GM15510 (cell line): ENCODE measurements around the gene CXCR5.

Experiments
- POLR2A ChIP-seq: IDR thresholded peaks from 3 replicates; pipeline ENCODE4 v1.6.1; 2011; ENCODE audit warnings: borderline replicate concordance; ENCODE audit not compliant: insufficient read length; ENCODE audit errors: extremely low read depth

Gene CXCR5

DNA sequence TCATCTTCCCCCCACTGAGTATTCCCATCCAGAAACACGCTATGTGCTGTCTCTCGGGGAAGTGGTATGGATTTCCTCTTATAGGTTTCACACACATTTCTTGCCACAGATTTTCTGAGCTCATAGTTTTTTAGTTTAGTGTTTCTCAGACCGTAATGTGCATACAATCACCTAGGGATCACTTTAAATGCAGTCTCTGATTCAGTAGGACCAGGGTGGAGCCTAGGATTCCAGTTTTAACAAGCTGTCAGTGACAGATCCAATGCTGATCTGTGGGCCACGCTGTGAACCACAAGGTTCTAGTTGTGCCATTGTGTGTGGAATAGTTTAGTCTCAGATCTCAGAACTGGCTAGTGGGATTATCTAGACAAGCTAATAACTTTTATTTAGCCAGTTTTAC is 23.7 kb upstream of the CXCR5 start:
- TF ChIP-seq POLR2A: no peak

DNA sequence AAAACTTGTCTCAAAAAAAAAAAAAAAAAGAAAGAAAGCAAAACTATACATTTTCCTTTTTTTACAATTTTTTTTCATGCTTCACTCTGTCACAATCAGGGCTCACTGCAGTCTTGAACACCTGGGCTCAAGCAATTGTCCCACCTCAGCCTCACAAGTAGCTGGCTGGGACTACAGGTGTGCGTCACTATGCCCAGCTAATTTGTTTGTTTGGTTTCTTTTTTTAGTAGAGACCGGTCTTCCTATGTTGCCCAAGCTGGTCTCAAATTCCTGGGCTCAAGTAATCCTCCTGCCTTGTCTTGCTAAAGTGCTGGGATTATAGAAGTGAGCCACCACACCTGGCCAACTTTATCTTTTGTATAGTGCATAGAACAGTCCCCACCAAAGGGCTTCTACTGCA is 15.0 kb upstream of the CXCR5 start:
- TF ChIP-seq POLR2A: no peak

DNA sequence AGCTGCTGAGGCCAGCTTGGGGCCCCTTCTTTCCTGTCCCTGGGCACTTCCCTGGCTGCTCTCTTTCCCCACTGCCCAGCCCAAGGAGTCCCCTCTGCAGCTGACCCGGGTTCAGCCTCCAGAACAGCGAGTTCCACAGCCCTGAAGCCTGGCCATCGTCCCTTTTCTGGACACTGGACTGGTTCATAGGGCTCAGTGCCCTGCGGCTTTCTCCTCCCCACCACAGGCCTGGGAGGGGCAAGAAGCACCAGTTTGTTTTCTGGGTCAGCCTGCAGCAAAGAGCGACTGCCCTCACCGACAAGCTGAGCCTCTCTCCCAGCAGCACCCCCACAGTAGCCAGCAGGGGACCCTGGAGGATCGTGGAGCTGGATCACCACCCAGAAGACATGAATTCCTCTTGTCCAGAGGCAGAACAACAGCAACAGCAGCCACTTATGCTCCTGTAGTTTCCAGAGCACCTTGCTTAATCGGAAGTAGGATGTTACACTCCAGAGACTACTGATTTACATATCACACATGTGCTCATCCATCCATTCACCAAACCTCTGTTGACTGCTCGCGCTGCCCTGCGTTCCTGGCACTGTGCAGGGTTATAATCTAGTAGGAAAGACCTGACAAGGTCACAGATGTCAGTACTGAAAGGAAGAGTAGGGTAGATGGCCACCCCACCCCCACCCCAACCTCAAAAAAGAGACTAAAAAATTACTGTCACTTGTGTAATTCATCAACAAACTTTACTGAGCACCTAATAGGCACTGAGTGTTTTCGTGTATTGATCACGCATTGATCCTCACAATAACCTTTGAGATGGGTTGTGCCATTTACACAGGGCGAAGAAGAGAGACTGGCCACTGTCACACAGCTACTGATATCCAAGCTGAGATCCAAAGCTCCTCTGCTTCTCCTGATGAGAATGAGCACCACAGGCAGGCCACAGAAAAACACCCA is 13.0 kb upstream of the CXCR5 start:
- no peak for TF ChIP-seq POLR2A

DNA sequence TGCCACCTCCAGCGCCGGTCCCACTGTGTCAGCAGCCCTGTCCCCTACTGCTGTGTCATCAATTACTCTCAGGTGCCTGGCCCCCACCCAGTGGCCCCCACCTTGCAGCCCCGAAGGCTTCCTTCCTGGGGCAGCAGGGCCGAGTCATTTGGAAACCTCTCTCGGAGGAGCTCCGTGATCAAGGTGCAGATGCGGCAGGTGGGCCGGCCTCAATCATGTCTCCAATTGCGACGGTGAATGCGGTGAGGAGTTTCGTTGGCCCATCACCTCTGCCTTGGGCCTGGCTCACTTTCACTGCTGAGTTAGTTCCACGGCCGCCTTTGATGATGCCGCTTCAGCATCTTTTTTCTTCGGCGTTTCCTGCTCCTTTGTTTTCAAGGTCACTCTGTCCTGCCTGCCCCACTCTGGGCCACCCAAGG is 11.3 kb upstream of the CXCR5 start:
- no peak for TF ChIP-seq POLR2A

DNA sequence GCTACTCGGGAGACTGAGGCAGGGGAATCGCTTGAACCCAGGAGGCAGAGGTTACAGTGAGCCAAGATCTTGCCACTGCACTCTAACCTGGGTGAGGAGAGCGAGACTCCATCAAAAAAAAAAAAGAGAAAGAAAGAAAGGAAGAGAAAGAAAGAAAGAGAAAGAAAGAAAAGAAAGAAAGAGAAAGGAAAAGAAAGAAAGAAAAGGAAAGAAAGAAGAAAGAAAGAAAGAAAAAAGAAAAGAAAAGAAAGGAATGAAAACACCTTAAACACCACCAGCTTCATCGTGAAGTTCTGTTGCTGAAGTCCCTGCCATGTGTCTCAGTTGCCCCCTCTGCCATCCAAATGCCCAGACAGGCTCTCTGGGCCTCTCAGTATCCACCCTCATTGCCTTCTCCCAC is 9.9 kb upstream of the CXCR5 start:
- TF ChIP-seq POLR2A: no peak

DNA sequence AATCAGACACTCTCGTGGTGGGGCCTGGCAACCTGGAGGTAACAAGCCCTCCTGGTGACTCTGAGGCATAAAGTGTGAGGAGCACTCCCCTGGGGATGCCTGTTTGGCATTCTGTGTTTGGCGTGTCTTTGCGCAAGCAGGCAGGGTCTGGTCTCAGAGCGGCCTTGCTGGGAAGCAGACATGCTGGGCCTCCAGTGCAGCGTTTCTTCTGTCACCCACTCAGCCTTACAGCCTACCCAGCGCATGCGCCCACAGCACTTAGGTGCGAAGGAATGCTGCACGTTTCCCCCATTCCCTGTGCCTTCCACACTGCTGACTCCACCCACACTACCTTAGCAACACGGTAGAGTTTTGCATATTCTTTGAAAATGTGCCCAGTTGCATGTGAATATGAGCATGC is 7.4 kb upstream of the CXCR5 start:
- TF ChIP-seq POLR2A: no peak

DNA sequence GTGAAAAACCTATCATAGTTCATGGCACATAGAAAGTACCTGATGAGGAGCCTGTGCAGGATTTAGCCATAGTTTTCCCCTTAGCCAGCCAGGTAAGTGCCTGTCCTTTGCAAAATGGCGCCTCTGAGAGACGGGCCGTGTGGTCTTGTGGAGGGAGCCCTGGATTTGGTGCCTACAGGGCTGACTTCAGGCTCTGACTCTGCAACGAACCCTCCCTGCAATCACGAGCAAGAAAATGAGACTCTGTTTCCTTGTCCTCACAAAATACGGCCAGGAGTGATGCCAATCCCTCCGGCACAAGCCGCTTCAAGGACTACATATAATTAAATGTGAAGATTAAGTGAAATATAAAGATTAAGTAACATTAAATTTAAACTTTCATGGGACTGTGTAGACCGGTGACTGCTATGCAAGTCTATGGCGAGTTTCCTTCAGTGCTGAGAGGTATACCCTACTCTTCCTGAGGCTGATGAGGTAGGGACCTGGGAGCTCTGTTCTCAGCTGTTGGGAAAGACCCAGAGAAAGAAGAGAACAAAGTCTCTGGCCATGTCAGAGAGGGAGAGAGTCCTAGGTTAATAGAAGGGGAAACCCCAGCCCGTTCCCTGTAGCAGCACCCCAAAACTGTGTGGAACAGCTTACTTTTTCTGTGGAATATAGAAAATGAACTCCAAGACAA is 6.1 kb upstream of the CXCR5 start:
- TF ChIP-seq POLR2A: no peak

DNA sequence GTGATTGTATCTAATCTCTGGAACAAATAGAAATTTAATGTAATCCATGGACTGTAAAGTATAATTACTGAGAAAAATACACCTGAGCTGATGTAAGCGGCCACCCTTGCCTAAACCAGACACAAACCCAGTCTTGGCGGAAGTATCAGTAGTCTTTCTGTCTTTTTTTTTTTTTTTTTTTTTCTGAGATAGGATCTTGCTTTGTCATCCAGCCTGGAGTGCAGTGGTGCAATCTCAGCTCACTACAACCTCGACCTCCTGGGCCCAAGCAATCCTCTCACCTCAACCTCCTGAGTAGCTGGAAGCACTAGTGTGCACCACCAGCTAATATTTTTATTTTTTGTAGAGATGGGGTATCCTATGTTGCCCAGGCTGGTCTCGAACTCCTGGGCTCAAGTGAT is 5.5 kb upstream of the CXCR5 start:
- no peak for TF ChIP-seq POLR2A

DNA sequence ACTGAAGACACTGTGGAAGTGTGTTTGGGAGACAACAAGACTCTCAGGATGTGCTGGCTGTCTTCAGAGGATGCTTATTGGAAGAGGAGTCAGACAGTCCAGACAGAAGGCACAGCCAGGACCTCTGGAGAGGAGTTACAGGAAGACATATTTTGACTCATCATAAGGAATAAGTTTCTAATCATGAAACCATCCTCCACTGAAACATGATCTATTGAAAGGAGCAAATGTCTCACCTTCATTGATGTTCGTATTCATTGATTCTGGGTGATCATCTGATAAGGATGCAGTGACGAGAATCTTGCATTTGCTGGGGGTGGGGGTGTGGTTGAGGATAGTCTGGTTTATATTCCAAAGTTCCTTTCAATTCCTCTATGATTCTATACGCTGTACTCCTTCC is 2.5 kb upstream of the CXCR5 start:
- no peak for TF ChIP-seq POLR2A

DNA sequence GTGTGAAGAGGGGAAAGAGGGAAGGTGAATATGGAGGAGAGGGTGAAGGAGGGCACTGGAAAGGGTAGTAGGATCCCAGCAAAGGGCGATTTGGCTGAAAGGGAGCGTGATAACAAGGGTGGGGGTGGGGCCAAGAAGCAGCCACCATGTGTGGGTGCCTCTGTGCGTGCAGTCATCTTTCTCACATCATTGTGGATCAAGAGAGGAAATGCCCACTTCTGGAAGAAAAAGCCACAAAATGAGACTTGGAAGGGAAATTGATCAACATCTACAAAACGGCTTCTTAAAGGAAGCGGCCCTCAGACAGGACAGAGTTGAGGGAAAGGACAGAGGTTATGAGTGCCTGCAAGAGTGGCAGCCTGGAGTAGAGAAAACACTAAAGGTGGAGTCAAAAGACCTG is 1.2 kb upstream of the CXCR5 start:
- TF ChIP-seq POLR2A: no peak

DNA sequence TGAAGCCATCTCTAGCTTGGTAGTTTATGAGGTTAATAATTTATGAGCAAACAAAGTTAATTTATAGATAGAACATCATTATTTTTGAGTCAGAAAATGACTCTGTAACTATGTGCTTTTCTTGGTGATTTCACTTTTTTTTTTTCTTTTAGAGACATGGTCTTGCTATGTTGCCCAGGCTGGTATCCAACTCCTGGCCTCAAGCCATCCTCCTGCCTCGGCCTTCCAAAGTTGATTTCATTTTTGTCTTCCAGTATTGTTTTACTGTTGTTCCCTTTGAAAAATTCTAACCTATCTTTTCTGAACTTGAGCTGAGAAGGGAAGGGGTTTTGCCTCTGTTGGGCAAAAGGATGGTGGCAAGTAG is 706 bp upstream of the CXCR5 start:
- no peak for TF ChIP-seq POLR2A

DNA sequence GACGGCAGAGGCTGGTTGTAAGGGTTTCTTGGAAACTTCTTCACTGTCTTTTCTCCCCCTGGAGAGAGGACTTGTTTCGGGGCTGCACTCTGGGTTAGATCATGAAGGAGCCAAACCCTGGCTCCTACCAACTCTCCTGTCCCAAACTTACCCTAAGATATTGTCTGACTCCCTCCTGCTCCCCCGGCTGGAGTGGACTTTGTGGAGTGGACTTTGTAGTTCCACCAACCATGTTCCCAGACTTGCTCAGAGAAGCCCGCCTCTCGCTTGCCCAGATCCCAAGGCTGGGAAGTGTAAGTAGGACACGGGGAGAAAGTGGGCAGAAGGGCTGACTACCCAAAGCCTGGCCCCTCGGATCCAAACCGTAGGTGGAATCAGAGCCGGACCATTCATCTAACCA is 1.2 kb downstream of the CXCR5 start:
- TF ChIP-seq POLR2A: no peak

DNA sequence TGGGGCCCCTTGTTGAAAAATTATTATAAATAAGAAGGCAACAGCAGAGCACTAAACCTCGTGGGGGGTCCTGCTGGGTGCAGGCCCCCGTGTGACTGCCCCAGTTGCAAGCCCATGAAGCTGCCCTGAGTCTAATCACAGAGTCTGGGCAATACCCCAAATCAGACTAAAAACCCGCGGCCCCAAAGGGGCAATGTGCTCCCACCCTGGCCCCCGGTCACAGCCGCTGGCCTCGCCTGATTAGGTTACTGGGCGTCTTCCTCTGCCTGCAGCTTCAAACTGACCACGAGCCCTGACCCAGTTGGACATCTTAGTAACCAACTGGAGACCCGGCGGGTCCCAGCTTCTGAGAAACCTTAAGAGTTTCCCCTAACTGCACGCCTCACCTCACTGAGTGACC is 1.6 kb downstream of the CXCR5 start:
- no peak for TF ChIP-seq POLR2A

DNA sequence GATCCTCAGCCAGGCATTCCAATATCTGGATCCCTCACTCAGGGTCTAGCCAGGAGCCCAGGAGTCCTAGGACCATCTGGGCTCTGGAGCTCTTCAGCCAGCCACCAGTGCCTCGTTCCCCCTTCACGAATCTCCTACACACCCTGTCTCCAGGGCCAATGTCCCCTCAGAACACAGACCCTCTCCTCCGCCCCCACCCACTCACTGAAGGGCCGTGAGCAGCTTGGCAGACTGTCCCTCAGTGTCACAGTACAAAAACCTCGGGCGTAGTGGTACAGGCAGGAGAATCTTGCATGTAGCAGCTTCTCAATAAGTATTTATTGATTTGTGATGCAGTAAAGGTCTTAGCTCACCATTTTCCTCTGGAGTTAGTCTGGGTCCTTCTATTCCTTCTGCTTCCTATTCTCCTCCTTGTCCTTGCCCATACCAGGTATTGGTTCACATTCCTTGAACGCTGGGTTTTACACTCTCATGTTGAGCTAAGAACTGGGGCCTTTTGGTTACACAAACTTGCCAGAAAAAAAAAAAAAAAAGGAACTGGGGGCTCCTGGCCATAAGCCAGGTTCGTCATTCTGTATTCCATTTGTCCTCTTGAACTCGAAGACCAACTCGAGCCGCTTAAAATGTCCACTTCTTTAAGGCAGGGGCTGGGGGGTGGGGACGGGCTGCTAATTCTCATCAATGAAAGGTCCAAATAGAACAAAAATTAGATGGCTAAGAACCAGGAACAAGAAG is 2.3 kb downstream of the CXCR5 start:
- TF ChIP-seq POLR2A: no peak

DNA sequence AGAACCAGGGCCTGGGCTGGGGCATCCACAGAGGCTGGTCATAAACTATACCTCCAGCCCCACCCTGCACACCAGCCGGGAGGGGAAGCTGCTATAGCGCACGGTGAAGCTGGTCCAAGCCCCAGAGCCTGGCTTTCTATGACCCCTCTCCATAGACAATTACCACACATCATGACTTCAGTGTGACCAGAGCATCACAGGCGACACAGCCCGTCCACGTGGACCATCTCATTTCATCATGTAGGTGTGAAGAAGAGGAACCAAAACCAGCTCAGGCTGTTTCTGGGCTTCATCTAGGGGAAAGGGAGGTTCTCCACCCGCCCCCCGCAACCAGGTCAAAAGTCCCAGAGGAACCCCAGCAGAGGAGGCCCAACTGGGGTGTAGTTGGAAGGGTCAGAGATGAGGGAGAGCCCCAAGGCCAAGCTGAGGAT is 3.0 kb downstream of the CXCR5 start:
- no peak for TF ChIP-seq POLR2A

DNA sequence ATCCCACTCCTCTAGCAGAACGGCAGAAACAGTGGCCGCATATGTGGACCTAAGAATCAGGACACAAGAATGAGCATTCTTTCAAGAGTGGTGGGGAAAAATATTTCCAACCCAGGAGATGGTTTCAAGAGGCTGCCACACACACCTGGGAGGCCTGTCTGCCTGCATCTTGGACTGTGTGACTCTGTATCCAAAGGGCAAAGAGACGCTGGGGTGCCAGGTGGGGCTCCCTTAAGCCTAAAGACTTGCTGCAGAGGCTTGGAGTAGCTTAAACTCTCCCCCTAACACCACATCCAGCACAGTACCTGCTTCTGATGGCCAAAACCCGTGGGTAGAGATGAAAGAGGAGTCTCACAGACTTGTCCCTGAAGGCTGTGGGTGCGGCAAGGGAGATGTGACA is 3.5 kb downstream of the CXCR5 start:
- no peak for TF ChIP-seq POLR2A

DNA sequence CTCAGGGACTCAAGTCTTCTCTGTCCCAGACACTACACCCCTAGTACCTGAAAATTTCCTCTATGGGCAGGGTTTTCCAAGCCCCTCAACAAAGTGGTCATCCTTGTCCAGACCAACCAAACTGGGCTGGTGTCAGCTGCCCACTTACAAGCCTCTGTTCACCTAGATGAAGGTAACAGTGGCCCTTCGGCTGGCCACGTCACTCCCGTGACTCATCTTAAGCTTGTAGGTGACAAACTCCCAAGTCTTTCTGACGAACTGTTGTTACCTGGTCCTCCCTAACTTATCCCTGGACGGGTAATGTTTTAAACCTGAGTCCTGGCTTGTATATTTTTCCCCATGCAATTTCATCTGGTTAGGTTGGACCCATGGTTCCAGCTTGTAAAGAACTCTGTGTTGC is 4.7 kb downstream of the CXCR5 start:
- no peak for TF ChIP-seq POLR2A

DNA sequence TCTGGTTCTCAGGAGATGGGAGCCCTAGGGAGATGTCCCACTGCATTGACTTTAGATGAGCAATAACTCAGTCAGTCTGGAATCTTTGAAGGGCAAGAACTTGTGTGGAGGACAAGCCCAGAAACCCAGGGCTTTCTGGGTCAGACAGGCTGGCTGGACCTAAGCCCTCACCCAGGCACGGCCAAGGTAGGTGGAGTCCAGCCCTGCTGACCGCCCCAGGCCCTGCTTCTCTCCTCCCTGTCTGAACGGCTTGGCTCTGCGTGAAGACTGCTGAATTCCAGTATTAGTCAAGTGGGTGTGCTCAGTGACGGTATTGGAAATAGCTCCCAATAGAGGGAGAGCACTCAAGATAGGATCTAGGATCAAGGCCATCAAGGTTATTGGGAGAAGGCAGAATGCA is 6.1 kb downstream of the CXCR5 start:
- TF ChIP-seq POLR2A: no peak
